ENCODE measurements around the gene SPAG9. TPM values are rescaled to one million over a fixed set of nuclear protein-coding genes. Genes with fewer than 3 reads are reported as not detected.

The SPAG9 gene
- total and polyA plus RNA-seq, 2 experiments from 2014 or later = 13.7 to 45.0 TPM

DNA sequence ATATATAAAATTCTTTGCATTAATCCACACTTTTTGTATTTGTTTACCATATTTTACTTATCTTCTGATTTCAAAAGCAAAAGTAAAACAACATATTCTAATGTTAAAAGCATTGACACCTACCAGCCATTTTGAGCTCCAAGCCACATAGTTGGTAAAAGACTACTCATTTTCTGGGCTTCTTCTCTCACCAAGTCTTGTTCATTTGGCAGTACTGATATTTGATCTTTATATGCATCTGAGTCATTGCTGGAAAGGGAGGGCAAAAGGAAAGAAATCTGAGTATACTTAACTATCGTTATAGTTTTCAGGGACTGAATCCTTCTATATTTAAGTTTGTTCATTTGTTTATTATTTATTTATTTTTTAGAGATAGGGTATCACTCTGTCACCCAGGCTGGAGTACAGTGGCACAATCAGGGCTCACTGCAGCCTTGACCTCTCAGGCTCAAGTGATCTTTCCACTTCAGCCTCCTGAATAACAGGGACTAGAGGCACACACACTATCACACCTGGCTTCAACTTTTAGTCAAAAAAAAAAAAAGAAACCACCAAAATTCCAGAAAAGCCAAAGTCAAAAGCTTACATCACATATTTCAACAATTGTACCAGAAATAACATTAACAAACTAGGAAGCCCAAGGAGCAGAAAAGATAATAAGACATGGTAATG lies 133.5 kb downstream of the SPAG9 start (continued):
- TF ChIP-seq, protein P1, sequence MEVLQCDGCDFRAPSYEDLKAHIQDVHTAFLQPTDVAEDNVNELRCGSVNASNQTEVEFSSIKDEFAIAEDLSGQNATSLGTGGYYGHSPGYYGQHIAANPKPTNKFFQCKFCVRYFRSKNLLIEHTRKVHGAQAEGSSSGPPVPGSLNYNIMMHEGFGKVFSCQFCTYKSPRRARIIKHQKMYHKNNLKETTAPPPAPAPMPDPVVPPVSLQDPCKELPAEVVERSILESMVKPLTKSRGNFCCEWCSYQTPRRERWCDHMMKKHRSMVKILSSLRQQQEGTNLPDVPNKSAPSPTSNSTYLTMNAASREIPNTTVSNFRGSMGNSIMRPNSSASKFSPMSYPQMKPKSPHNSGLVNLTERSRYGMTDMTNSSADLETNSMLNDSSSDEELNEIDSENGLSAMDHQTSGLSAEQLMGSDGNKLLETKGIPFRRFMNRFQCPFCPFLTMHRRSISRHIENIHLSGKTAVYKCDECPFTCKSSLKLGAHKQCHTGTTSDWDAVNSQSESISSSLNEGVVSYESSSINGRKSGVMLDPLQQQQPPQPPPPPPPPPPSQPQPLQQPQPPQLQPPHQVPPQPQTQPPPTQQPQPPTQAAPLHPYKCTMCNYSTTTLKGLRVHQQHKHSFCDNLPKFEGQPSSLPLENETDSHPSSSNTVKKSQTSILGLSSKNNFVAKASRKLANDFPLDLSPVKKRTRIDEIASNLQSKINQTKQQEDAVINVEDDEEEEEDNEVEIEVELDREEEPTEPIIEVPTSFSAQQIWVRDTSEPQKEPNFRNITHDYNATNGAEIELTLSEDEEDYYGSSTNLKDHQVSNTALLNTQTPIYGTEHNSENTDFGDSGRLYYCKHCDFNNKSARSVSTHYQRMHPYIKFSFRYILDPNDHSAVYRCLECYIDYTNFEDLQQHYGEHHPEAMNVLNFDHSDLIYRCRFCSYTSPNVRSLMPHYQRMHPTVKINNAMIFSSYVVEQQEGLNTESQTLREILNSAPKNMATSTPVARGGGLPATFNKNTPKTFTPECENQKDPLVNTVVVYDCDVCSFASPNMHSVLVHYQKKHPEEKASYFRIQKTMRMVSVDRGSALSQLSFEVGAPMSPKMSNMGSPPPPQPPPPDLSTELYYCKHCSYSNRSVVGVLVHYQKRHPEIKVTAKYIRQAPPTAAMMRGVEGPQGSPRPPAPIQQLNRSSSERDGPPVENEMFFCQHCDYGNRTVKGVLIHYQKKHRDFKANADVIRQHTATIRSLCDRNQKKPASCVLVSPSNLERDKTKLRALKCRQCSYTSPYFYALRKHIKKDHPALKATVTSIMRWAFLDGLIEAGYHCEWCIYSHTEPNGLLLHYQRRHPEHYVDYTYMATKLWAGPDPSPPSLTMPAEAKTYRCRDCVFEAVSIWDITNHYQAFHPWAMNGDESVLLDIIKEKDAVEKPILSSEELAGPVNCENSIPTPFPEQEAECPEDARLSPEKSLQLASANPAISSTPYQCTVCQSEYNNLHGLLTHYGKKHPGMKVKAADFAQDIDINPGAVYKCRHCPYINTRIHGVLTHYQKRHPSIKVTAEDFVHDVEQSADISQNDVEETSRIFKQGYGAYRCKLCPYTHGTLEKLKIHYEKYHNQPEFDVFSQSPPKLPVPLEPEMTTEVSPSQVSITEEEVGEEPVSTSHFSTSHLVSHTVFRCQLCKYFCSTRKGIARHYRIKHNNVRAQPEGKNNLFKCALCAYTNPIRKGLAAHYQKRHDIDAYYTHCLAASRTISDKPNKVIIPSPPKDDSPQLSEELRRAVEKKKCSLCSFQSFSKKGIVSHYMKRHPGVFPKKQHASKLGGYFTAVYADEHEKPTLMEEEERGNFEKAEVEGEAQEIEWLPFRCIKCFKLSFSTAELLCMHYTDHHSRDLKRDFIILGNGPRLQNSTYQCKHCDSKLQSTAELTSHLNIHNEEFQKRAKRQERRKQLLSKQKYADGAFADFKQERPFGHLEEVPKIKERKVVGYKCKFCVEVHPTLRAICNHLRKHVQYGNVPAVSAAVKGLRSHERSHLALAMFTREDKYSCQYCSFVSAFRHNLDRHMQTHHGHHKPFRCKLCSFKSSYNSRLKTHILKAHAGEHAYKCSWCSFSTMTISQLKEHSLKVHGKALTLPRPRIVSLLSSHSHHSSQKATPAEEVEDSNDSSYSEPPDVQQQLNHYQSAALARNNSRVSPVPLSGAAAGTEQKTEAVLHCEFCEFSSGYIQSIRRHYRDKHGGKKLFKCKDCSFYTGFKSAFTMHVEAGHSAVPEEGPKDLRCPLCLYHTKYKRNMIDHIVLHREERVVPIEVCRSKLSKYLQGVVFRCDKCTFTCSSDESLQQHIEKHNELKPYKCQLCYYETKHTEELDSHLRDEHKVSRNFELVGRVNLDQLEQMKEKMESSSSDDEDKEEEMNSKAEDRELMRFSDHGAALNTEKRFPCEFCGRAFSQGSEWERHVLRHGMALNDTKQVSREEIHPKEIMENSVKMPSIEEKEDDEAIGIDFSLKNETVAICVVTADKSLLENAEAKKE (CRISPR knock-in tag; IDR thresholded peaks at IDR 0.05) = no peak
- TF ChIP-seq, protein P2, sequence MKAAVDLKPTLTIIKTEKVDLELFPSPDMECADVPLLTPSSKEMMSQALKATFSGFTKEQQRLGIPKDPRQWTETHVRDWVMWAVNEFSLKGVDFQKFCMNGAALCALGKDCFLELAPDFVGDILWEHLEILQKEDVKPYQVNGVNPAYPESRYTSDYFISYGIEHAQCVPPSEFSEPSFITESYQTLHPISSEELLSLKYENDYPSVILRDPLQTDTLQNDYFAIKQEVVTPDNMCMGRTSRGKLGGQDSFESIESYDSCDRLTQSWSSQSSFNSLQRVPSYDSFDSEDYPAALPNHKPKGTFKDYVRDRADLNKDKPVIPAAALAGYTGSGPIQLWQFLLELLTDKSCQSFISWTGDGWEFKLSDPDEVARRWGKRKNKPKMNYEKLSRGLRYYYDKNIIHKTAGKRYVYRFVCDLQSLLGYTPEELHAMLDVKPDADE (IDR thresholded peaks at IDR 0.05) = no peak
- TF ChIP-seq EZH2 (IDR thresholded peaks at IDR 0.05; ENCODE audit: low read depth, unreplicated experiment) (no peak), JUNB (IDR thresholded peaks at IDR 0.05; ENCODE audit: unreplicated experiment) (no peak), ZNF331 (CRISPR knock-in tag; IDR thresholded peaks at IDR 0.05; ENCODE audit: low read depth) (no peak)
- TF ChIP-seq, protein P3, sequence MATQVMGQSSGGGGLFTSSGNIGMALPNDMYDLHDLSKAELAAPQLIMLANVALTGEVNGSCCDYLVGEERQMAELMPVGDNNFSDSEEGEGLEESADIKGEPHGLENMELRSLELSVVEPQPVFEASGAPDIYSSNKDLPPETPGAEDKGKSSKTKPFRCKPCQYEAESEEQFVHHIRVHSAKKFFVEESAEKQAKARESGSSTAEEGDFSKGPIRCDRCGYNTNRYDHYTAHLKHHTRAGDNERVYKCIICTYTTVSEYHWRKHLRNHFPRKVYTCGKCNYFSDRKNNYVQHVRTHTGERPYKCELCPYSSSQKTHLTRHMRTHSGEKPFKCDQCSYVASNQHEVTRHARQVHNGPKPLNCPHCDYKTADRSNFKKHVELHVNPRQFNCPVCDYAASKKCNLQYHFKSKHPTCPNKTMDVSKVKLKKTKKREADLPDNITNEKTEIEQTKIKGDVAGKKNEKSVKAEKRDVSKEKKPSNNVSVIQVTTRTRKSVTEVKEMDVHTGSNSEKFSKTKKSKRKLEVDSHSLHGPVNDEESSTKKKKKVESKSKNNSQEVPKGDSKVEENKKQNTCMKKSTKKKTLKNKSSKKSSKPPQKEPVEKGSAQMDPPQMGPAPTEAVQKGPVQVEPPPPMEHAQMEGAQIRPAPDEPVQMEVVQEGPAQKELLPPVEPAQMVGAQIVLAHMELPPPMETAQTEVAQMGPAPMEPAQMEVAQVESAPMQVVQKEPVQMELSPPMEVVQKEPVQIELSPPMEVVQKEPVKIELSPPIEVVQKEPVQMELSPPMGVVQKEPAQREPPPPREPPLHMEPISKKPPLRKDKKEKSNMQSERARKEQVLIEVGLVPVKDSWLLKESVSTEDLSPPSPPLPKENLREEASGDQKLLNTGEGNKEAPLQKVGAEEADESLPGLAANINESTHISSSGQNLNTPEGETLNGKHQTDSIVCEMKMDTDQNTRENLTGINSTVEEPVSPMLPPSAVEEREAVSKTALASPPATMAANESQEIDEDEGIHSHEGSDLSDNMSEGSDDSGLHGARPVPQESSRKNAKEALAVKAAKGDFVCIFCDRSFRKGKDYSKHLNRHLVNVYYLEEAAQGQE (IDR thresholded peaks at IDR 0.05; ENCODE audit: unreplicated experiment) = no peak
